ENCODE results near the gene IL2RA. TPM values are rescaled to one million over a fixed set of nuclear protein-coding genes. Genes with fewer than 3 reads are reported as not detected.

IL2RA gene
- total RNA-seq, 1 experiment from 2014 or later = not detected

GRCh38 chr10:6088721-6089333, 26.7 kb upstream of the IL2RA start, which contains the start of gene RBM17:
RBM17 (plus strand) TSS chr10:6089034; CDS start chr10:6097066, 8,032 bp downstream.
- Histone ChIP-seq H3K27me3 (ENCODE audit: low read length) (no peaks in the 10 kb centered on the region), H3K4me3 (ENCODE audit: low read length) (peak within 1 kb of the TSS; percentile 88), H3K36me3 (ENCODE audit: low read depth, low read length) (no peaks in the 10 kb centered on the region; the same call in 1 of the 2 replicates), H3K9ac (ENCODE audit: low read length) (peak within 1 kb of the TSS; percentile 88), H3K9me2 (replicated peaks; ENCODE audit: low read length) (no peaks in the 10 kb centered on the region), H3F3A (ENCODE audit: low read length, unreplicated experiment) (no peaks in the 10 kb centered on the region), H3K79me2 (ENCODE audit: low read length) (peaks cover 47% of the 10 kb centered on the region), H3K27ac (ENCODE audit: low read length) (no peak within 1 kb of the TSS), H3K4me1 (ENCODE audit: insufficient read depth, low read length) (peaks cover 5% of the 10 kb centered on the region), H4K20me1 (ENCODE audit: low read length) (peaks cover 20% of the 10 kb centered on the region), H3K9me3 (ENCODE audit: low read length) (no peaks in the 10 kb centered on the region), H3K4me2 (ENCODE audit: low read length) (peak within 1 kb of the TSS; percentile 89), H2AFZ (ENCODE audit: low read length) (peak within 1 kb of the TSS; percentile 67; the same call in 1 of the 2 replicates)
- POLR2A ChIA-PET (ENCODE audit: unreplicated experiment) = no interaction called here
- peak; percentile 86 for ATAC-seq
- TF ChIP-seq CTCF (conservative IDR thresholded peaks at IDR 0.05; ENCODE audit: low read depth, low read length) (peak; percentile 92), EZH2 (IDR thresholded peaks at IDR 0.05; ENCODE audit: low read length, unreplicated experiment) (no peak)
- peak; percentile 84 for DNase-seq
- CTCF ChIA-PET = interaction anchor here (0.7 kb wide), 1 partner anchor 116 kb away, joined by 7 read pairs; no protein-coding TSS in a partner anchor
- intact Hi-C loops (cut with micrococcal nuclease) = loop anchor here (5.0 to 10.0 kb wide), 3 partner anchors 74 to 313 kb away; no protein-coding TSS in a partner anchor
- no TSS peak for BruUV-seq (replicated peaks)

GRCh38 chr10:6086375-6087233, 24.4 kb upstream of the IL2RA start:
- POLR2A ChIA-PET (ENCODE audit: unreplicated experiment) = no interaction called here
- Histone ChIP-seq H3K9me2 (replicated peaks; ENCODE audit: low read length) (no peaks in the 10 kb centered on the region), H2AFZ (ENCODE audit: low read length) (0 out of 2 replicates have a peak overlapping the region, but pooled peaks have one; percentile 53), H3K27ac (ENCODE audit: low read length) (no peak overlapping the region), H3K4me3 (ENCODE audit: low read length) (no peak overlapping the region), H3K36me3 (ENCODE audit: low read depth, low read length) (no peaks in the 10 kb centered on the region; the same call in 1 of the 2 replicates), H3K9me3 (ENCODE audit: low read length) (no peaks in the 10 kb centered on the region), H3K4me2 (ENCODE audit: low read length) (no peak overlapping the region), H4K20me1 (ENCODE audit: low read length) (peaks cover 14% of the 10 kb centered on the region), H3K4me1 (ENCODE audit: insufficient read depth, low read length) (peaks cover 5% of the 10 kb centered on the region), H3K9ac (ENCODE audit: low read length) (no peak overlapping the region), H3K27me3 (ENCODE audit: low read length) (no peaks in the 10 kb centered on the region), H3F3A (ENCODE audit: low read length, unreplicated experiment) (no peaks in the 10 kb centered on the region), H3K79me2 (ENCODE audit: low read length) (peaks cover 25% of the 10 kb centered on the region)
- intact Hi-C loops (cut with micrococcal nuclease) = loop anchor here (5.0 to 10.0 kb wide), 3 partner anchors 72 to 316 kb away; no protein-coding TSS in a partner anchor
- CTCF ChIA-PET = interaction anchor here (0.7 to 1.1 kb wide), 2 partner anchors 76 to 116 kb away, joined by 3 to 6 read pairs; partner anchors contain the start of gene PFKFB3
- peak; percentile 60 for ATAC-seq
- DNase-seq = peak; percentile 53
- no peak for TF ChIP-seq EZH2phosphoT487 (IDR thresholded peaks at IDR 0.05; ENCODE audit: borderline replicate concordance, low read length)
- peak; percentile 74 for TF ChIP-seq CTCF (conservative IDR thresholded peaks at IDR 0.05; ENCODE audit: low read depth, low read length)
- TF ChIP-seq EZH2 (IDR thresholded peaks at IDR 0.05; ENCODE audit: low read length, unreplicated experiment) = no peak
- BruUV-seq (replicated peaks) = no TSS peak

Measured in PC-3 (cell line).